Stimulated activated CD4-positive, alpha-beta T cell treated with anti-CD3 and anti-CD28 coated beads, Interleukin-4, amount 100 ng/mL, for 24 hours (primary cell): Measurements from ENCODE around the gene SCARB1.

Source experiments
- DNase-seq: peaks from one replicate; pipeline ENCODE4 v3.0.0-alpha.2; 2020

The SCARB1 gene

DNA sequence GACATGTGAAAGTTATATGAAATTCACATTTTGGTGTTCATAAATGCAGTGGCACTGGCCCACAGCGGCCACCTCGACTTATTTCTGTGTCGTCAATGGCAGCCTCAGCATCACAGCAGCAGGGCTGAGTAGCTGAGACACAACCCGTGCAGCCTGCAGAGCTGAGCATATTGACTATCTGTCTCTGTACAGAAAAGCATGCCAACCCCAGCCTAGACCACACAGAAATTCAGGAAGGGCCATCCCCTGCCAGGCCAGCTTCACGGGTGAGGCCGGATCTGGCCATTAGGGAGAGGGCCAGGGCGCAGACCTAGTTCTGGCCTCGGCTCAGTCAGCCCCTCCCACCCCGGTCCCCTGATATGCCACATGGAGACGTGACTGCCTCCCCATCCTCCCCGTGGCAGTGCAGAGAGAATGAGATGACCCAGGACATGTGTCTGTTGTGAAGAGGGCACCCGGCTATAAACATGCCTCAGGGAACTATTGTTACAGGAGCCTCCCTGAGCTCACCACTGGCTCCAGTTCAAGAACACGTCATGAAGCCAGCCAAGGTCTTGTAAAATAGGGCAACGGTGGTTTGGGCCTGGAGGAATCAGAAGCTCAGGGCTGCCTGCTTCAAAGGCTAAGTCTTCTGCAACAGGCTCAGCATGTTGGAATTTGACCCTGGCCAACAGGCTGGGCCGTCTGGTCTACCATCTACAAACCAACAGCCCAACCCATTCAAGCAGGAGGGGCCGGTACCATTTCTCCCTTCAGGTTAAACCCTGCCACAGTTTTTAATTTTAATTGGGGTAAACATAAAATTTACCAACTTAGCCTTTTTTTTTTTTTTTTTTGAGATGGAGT is 25.5 kb downstream of the SCARB1 start:
- no peak for DNase-seq

DNA sequence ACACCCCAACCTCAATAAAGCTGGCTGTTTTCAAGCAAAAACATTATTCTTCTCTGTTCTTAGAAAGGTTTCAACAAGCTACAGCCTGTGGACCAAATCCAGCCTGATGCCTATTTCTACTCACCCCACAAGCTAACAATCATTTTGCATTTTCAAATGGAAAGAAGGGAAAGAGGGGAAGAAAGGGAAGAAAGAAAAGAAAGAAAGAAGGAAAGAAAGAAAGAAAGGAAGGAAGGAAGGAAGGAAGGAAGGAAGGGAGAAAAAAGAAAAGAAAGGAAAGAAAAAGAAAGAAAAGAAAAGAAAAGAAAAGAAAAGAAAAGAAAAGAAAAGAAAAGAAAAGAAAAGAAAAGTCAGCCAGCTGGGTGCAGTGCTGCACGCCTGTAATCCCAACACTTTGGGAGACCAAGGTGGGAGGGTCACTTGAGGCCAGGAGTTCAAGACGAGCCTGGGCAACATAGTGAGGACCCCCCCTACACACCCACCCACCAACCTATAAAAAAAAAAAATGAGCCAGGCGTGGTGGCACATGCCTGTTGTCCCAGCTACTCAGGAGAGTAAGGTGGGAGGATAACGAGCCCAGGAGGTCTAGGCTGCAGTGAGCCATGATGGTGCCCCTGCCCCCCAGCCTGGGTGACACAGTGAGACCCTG is 26.3 kb downstream of the SCARB1 start:
- DNase-seq = no peak

DNA sequence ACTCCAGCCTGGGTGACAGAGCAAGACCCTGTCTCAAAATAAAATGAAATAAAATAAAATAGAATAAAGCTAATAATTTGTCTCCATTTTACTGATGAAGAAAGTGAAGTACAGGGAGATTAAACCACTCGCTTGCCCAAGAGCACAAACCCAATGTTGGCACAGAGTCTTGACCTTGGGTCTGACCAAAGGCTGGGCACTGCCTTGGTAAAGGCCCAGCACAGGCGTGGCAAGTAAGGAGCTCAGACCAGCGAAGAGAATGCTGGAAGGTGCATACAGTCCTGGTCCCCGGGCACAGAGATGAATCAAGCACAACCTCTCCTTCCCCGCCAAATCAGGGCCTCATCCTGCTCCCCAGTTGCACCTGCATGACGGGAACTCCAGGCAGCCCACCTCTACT is 26.9 kb downstream of the SCARB1 start:
- DNase-seq = no peak

DNA sequence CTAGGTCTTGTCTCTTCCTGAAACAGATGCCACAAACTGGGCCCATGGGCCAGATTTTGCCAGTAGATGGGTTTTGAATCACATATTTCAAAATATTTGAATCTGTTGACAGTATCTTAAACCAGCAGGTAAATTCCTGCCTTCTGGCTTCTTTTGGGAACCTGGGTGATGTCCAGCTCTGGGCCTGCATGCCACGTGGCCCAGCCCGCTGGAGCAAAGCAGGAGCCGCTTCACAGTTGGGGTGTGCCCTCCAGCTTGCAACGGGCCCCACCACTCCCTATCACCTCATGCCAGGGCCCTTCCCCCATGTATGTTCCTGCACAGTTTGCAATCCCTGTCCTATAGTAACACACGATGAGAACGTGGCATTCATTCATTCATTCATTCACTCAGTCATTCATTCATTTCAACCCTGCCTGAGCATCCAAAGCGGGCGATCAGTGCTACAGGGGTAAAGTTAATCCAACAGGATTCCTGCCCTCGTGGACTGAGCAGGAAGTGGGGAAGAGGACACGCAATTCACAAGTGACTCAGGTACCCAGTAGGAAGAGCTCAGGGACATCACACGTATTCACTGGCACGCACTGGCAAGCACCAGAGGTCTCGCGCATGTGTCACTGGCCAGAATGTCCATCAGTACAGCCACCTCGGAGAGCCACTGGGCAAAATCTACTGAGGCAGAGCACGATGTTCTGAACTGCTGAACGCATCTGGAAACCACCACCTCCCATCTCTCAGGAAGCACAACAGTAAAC is 27.8 kb downstream of the SCARB1 start:
- no peak for DNase-seq

DNA sequence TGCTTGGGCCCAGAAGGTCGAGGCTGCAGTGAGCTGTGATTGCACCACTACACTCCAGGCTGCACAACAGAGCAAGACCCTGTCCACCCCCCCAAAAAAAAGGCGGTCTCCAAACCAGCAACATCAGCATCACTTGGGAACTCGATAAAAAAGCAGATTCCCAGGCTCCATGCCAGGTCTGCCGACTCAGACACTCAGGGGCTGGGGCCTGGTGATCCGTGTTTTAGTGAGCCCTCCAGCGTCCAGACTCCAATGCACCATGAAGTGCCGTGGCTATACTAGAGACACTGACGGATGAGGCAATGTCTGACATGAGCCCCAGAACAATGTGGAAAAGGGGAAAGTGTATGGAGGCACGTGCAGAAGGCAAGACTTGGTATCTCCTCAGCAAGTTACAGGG is 28.8 kb downstream of the SCARB1 start:
- no peak for DNase-seq

DNA sequence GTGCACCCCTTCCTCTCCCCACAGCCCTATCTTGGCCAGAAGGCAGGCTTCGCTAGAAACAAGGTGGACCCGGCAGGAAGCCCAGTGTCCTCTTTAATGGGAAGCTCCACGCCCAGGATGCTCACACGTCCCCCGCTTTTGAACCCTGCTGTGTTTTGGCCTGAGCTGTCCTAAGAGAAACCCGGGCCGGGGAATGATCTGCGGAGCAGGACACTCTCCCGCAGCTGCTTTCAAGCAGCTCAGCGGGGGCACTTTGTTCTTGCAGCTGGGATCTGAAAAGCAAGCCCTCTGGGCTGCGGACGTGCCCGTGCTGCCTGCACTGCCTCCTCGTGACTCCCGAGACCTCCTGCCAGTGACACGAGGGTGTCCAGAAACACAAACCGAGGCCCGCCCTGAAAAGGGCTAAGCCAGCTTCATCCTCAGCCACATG is 30.0 kb downstream of the SCARB1 start:
- no peak for DNase-seq

DNA sequence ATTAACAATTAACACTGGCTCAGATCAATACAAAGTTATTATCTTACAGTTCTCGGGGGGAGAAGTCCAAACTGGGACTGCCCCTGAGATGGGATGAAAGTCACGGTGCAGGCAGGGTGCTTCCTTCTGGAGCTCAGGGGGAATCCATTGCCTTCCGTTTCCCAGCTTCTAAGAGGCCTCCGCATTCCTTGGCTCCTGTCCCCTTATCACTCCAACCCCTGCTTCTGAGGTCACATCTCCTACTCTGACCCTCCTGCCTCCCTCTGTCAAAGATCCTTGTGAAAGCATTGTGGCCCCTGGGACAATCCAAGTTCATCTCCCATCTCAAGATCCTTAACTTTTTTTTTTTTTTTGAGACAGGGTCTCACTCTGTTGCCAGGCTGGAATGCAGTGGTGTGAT is 30.8 kb downstream of the SCARB1 start:
- DNase-seq = no peak

DNA sequence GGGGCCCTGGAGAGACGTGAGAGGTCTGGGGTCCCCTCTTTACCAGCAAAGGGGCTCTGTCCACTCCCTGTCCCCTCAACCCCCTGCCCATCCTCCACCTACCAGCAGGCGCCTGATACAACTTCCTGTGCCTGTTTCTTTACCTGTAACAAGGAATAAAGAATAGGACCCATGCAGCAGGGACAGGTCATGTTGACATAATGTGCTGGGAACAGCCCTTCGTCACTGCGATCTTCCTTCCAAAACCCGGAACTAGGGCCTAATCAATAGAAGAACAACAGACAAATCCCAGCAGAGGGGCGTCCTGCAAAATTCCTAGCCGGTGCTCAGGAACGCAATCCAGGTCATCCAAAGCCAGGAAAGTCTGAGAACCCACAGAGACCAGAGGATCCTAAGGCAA is 32.1 kb downstream of the SCARB1 start:
- DNase-seq = no peak

DNA sequence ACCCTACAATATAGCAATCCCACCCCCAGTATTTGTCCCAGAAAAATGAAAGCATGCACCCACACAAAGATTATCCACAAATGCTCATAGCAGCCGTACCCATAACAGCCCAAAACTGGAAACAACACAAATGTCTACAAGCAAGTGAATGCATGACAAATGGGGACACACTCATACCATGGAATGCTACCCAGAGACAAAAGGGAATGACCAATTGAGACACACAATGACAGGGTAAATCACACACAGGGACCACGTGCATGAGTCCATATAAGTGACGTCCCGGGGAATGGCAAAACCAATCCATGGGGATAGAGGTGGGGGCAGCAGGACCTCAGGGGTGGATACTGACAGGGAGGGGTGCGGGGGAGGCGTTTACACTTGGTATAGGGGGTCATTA is 33.4 kb downstream of the SCARB1 start:
- no peak for DNase-seq

DNA sequence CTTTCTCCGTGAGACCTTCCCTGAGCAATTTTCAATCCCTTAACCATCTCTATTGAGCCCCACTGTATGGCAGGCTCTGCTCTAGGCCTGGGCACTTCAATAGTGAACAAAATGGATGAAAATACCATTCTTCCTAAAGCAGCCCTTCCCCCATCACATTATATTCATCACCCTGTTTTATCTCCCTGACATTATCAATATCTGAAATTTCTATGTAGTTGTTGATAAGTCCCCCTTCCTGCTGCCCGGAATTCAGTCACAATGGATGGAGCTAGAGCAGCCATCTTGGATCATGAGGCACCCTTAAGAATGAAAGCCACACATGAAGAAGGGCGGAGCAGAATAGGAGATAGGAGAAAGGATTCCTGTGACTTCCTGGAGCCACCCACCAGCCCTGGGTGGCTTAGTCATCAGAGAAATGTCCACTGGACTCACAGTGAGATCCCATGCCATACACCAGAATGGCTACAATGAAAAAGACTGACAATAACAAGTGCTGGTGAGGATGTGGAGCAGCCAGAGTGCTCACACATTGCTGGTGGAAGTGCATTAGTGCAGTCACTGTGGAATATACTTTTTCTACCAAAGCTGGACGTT is 33.9 kb downstream of the SCARB1 start:
- DNase-seq = no peak

DNA sequence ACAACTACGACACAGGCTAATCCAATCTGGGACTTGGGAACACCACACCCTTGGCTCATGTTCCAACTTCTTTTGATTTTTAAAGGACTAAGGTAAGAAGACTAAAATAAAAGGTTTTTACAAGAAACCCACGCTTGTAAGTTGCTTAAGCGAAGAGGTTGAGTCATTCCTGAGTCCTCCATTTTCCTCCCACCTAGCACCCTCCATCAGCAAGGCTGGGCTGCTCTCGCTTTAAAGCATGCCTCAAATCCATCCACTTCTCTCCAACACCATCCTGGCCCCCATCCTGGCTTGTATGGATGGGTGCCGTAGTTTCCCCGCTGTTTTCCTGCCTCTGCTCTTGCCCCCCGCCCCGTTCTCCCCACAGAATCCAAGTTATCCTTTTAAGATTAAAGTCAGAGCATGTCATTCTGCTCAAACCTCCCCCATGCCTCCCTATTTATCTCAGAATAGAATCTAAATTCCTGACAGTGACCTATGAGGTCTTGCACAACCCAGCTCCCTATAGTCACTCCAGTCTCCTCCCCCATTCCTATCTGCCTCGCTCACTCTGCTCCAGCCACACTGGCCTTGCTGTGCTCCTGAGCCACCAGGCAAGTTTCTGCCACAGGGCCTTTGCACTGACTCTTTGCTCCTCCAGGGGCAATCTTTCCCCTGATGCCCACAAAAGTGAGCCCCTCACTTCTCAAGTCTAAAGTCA is 34.5 kb downstream of the SCARB1 start:
- DNase-seq = no peak

DNA sequence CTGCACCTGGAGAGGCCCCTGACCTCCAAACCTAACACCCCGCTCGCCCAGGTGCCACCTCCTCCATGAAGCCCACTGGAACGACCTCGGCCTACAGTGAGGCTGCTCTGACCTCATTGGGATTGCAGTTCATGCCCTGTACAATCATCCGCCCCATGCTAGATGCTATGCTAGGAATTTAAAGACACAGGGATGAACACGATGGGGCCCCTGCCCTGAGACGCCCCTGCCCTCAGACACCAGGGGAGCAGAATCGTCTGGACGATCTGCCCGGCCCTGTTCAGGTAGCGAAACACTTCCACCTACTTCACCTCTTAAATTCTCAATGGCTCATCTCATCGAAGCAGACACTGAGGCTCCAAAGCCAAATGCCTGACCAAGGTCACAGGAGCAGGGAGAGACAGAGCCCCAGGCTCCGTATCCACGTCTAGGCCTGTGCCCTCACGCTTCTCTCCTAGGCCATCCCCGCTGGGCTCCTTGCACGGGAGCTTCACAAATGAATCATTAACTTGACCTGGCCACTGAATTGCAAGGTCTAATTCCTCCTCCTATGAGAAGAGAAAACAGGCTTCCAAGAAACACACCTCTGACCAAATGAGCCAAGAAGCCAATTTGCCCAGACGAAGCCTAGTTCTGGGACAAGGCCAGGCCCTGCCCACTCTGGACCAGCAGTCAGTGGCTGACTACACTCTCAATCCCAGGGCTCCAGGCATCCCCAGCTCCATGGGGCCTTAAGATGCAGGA is 35.2 kb downstream of the SCARB1 start:
- no peak for DNase-seq

DNA sequence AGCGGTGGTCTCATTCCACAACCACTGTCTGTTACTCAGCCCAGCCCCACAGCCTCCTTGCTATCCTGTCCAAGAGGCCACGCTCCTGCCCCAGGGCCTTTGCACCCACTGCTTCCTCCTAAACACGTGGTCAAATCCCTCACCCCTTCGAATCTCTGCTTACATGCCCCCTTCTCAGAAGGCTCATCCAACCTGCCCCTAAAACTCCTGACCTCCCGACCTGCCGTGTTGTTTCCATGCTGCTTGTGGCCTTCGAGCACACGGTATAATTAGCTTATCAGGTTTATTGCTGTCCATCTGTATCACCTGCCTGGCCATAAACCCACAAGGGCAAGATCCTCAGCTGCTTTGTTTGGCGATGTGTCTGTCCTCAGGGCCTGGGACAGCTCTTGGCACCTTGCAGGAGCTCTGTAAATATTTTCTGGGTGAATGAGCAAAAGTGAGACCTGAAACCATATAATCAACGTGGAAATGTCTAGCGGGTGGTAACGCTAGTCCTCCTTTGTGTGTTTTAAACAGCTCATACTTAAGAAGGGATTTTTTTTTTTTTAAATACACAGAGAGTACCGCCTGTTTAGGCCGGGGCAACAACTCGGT is 36.0 kb downstream of the SCARB1 start:
- no peak for DNase-seq

DNA sequence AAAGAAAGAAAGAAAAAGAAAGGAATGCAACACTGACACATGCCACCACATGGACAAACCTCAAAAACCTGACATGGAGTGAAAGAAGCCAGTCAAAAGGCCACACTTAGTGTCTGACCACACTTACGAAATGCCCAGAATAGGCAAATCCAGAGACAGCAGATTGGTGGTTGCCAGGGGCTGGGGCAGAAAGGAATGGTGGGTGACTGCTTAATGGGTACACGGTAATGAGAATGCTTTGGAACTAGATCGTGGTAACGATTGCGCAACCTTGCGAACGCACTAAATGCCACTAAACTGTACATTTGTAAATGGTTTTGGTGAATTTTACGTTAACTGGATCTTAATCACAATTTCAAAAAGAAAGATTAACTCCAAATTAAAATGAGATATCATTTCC is 39.5 kb downstream of the SCARB1 start:
- DNase-seq = no peak

DNA sequence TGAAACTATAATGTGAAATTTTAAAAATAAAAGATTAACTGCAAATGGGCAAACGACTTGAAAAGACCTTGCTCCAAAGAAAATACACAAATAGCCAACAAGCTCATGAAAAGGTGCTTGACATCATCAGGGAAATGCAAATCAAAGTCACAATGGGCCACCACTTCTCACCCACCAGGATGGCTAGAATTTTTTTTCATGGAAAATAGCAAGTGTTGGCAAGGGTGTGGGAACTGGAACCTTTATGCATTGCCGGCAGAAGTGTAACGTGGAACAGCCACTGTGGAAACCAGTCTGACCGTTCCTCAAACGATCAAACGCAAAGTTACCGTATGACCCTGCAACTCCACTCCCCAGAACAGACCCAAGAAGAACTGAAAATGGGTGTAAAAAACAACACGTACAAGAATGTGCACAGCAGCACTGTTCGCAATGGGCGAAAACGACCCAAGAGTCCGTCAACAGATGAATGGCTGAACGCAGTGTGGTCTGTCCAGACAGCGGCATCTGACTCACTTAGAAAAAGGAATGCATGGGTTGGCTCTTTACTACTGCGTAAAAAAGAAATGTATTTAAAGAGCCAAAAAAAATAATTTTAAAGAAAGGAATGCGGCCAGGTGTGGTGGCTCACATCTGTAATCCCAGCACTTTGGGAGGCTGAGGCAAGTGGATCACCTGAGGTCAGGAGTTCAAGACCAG is 40.2 kb downstream of the SCARB1 start:
- DNase-seq = no peak

DNA sequence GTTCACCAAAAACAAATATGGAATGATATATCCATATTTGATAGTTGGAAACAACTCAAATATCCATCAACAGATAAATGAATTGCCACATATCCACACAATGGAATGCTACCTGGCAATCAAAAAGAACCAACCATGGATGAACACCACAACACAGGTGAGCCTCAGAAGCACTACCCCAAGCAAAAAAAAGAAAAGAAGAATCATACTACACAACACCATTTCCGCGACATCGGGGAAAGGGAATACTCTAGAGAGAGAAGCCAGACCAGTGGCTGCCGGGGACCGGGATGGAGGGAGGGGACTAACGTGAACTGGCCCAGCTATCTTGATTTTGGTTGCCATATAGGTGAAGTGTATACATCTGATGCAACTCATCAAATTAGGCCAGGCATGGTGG is 41.4 kb downstream of the SCARB1 start:
- DNase-seq = no peak

DNA sequence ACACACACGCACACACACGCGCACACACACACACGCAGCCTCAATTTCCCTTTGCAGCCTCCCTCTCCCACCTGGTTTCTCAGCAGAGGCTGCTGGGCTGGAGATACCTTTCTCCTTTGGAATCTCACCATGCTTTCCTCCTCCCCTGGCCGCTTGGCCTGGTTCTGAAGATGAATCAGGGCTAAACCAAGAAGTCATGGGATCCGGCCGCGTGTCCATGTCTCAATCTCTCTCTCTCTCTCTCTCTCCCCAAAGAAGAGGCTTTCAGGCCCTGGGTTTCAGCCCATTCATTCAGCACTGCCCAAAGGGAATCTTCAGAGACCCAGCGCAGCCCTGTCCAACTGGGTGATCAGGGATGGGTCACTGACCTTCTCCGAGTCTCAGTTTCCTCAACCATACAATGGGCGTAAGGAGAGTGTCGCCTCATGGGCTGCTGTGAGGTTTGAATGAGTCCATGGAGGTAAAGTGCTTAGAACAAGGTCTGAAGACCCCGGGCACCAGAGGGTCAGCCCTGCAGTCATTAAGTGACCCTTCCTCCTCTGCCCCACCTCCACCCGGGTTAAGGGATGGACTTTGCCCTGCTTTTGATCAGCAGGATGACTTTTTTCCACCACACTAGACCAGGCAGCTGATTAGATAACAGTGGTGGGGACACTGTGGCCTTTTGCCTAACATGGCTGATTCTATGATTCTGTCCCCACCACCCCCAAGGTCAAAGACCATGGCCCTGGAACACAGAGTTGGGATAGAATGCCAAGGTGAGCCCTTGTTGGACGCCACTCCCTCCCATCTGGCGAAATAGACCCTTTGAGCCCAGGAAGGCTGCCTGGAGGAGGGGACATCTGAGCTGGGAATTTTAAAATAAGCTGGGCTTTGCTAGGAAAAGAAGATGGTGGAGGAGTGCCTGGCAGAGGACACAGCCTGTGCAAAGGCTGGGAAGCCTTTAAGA is 42.1 kb downstream of the SCARB1 start:
- no peak for DNase-seq

DNA sequence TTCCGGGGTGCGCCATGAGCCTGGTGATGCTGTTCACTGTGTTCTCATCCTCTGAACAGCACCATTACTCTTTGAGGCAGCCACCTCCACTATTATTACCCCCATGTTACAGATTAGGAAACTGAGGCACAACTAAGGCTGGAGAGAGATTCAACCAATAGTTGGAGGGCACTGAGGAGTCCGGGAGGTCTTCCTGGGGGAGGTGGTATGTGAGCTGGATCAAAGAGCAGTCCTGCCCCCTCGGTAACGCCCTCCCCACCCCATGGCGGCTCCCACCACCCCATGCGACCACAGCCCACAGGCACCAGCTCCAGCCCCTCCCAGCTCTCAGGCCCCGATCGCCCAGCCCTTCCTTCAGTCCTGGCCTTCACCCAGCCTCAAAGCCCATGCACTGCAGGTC is 43.5 kb downstream of the SCARB1 start:
- DNase-seq = no peak

DNA sequence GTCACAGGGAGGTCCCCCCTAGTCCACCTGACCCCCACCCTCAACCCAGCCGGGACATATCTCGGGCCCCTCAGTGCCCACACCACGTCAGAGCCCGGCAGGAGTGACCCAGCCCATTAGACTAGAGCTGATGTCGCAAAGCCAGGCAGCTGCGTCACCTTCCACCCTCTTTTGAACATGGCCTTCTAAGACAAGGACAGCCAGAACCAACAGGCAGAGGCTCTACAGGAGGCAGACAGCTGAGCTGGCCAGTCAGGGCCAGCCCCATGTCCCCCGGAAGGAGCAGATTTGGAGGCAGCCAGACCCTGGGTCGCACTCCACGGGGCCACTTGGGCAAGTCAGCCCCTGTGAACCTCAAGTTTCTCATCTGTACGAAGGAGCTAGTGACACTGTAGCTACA is 44.1 kb downstream of the SCARB1 start:
- no peak for DNase-seq

DNA sequence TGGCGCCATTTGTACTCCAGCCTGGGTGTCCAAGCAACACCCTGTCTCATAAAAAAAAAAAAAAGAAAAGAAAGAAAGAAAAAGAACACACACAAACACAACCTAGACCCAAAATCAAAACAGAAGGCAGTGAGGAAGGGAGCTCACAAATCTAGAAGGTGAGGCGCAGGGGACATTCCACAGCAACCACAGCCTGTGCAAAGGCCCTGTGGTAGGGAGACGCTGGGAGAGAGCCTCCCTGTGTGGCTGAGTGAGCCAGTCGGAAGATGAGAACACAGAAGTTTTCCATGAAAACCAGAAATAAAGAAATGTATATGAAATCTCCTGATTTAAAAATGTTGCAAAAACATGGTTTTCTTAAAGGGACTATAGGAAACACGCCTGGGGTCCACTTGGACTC is 44.6 kb downstream of the SCARB1 start:
- DNase-seq = no peak
